WI38 (cell line): Measurements from ENCODE around the gene CPN1.

Source experiments
- H3K4me3 ChIP-seq: 2 replicates; pipeline ENCODE4 v1.5.1; 2011; ENCODE audit warnings: low read depth, mild to moderate bottlenecking, control low read depth, low read length
- TF ChIP-seq, protein P1 (sequence below): IDR thresholded peaks from 2 replicates; pipeline ENCODE4 v1.5.1; 2012; ENCODE audit warnings: low read depth, mild to moderate bottlenecking, control low read depth, low read length

CPN1 gene

DNA sequence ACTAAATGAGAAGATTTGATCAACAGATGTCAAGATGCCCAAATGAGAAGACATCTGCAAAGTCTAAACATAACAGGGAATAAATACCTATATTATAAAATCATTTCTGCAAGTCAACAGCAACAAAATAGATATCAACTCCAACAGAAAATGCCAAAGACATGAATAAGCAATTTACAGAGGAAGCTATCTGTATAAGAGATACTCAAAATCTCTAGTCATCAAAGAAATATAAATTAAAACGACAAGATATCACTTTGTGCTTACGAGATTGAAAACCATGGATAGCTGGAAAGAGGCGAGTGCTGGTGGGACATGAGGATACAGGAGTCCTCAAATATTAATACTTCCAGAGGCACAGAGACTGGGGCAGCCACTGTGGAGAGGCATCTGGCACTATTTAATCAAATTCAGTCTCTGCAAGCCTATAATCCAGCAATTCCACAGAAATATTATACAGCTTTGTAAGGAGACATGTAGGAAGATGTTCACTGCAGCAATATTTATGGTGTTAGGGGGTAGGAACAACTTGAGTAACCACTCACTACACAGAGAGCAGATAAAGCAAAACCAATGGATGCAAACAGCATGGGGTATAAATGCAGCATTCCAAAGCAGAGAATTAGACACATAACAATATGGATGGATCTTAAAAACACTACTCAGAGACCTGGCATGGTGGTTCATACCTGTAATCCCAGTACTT lies 76.7 kb downstream of the CPN1 start:
- peak overlapping the region; percentile 47 for H3K4me3 ChIP-seq
- TF ChIP-seq, protein P1, sequence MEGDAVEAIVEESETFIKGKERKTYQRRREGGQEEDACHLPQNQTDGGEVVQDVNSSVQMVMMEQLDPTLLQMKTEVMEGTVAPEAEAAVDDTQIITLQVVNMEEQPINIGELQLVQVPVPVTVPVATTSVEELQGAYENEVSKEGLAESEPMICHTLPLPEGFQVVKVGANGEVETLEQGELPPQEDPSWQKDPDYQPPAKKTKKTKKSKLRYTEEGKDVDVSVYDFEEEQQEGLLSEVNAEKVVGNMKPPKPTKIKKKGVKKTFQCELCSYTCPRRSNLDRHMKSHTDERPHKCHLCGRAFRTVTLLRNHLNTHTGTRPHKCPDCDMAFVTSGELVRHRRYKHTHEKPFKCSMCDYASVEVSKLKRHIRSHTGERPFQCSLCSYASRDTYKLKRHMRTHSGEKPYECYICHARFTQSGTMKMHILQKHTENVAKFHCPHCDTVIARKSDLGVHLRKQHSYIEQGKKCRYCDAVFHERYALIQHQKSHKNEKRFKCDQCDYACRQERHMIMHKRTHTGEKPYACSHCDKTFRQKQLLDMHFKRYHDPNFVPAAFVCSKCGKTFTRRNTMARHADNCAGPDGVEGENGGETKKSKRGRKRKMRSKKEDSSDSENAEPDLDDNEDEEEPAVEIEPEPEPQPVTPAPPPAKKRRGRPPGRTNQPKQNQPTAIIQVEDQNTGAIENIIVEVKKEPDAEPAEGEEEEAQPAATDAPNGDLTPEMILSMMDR, result no peak

DNA sequence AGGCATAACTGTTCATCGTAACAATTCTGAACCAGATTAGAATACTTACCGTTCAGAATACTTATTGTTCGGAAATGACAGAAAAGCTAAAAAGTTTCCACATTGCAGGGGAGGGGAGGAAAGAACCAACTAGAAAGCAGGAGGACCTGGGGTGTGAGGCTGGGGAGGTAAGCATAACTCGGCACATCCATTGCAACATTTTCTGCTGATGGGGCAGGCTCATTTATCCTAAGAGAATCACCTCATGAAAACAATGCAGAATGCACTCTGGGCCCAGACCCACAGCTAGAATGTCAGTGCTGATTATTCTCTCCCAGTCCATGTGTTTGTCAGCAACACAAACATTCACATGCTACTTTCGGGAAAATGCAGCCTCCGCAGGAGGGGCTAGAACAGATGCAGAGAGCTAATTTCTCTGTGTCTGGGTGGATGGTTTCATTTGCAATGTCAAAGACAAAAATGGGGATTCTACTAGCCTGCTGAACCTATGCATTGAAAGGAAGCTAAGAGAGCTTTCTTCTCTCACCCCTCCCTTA lies 81.5 kb downstream of the CPN1 start:
- TF ChIP-seq, protein P1, result no peak
- no peak overlapping the region for H3K4me3 ChIP-seq

DNA sequence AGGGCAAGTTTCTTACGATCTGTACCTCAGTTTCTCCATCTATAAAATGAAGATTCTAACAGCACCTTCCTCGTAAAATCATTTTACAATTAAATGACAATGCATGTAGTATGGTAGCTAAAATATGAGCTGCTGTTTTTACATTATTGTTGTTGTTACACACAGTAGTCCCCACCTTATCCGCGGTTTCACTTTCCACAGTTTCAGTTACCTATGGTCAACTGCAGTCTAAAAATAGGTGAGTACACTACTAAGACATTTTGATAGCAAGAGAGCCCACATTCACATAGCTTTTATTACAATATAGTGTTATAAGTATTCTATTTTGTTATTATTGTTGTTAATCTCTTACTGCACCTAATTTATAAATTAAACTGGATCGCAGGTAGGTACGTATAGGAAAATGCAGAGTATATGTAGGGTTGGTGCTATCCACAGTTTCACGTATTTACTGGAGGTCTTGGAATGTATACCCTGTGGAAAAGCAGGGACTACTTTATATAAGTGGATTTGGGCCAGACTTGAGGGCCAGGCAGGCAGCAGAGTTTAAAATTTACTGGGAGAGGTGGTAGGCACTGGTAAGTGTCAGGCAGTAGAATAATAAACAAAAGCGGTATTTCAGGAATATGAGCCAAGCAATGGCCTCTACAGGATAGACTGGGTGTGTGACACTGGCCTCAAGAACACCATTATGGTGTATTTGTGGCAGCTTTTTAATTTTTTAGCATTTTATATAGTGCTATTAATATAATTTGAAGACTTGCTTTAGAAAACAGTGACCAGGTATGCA lies 82.2 kb downstream of the CPN1 start:
- H3K4me3 ChIP-seq, result no peak overlapping the region
- TF ChIP-seq, protein P1, result no peak

DNA sequence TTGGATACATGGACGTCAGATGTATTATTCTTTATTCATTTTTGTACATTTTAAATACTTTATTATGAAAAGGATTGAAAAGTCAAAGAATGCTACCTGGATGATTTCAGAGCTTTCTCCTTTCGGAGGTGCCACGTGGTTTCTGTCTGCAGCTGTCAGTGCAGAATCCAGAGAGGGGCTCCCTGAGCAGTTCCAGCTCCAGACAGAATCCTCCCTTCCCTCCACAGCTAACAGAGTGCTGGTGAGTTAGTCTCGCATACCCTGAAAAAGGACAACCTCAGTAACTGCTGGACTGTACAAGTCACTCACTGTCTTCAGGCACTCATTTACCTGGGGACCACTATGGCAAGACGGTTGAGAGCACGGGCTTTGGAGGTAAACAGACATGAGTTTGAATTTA lies 82.8 kb downstream of the CPN1 start:
- TF ChIP-seq, protein P1, result no peak

DNA sequence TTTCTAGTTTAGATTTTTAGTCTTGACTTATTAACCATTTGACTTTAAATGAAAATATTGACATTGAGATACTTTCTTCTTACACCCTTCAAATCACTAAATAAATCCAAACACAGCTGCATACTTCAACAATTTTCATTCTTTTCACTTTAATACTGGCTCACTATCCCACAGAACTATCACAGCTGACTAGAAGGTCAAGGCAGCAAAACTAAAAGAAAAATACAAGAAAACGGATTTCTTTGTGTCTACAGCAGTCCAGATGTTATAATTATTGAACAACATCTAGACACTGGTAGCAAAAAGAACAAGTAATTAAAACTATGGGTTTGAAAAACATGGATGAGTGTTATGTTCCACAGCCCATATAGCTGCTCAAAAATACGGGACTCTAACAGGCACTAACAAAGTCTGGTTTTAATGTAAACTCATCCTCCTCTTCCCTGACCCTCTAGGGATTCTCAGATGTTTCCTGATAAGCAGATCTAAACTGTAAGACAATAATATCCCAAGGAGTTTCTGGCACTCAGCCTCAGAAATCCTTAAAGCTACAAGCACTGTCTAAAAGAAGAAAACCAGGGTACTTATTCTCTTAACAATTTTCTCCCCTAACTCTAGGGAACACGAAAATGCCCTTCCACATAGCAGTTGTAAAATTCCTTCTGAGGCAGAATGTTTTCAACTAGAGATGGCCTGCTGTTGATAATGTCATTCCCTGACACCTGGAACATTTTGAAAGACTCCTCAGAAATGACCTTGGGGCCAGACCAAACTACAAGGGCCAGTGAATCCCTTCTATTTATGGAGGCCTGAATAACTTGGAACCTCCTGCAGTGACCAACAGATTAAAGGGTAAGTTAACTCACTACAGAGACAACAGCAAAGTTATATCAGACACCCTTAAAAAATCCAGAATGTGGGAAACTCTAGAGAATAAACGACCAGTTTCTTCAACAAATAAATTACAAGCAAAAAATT lies 84.7 kb downstream of the CPN1 start:
- TF ChIP-seq, protein P1, result no peak
- peak overlapping the region; percentile 0; the same call in 1 of the 2 replicates for H3K4me3 ChIP-seq

More for the DNA sequence above, 82.8 kb downstream of the CPN1 start:
- no peak overlapping the region for H3K4me3 ChIP-seq

DNA sequence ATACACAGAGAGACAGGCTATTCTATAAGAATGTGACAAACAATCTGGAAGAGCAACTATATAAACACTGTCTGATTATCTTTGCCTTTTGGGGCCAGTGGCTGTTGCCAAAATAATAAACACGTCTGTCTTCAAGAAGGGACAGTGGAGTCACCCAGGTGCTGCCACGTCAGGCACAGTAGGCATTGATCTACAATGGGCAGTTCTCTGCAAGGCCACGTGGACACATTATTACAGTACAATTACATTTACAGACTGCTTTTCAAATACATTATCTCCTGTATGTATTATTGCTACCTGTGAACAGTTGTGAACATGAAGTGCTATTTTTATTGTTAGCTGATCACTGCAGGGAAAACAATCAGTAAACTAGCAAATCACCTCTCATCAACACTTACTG lies 86.0 kb downstream of the CPN1 start:
- H3K4me3 ChIP-seq, result no peak overlapping the region
- TF ChIP-seq, protein P1, result no peak
